Testis (tissue), 3 donors: ENCODE data around the gene XXYLT1. TPM values are rescaled to one million over a fixed set of nuclear protein-coding genes. Genes with fewer than 3 reads are reported as not detected.
A peak's percentile ranks its signal among the peaks of the same experiment; 100 is the strongest.

Experiments
- DNase-seq: peaks from one replicate; pipeline ENCODE4 v3.0.0-alpha.2; 2019
- H3K27ac ChIP-seq, 2 donors: fragments of 200-600 bp; sonication (generic); one replicate each; pipeline ENCODE4 v1.5.1; 2019
- H3K27me3 ChIP-seq: fragments of 200-600 bp; sonication (generic); one replicate; pipeline ENCODE4 v1.5.1; 2019
- H3K36me3 ChIP-seq: fragments of 200-600 bp; sonication (generic); one replicate; pipeline ENCODE4 v1.5.1; 2017; ENCODE audit warnings: low read depth; ENCODE audit errors: missing control alignments
- H3K4me1 ChIP-seq: fragments of 200-600 bp; sonication (generic); one replicate; pipeline ENCODE4 v1.5.1; 2019
- H3K4me3 ChIP-seq, 2 donors: fragments of 200-600 bp; sonication (generic); one replicate each; pipeline ENCODE4 v1.5.1; 2017 to 2019
- H3K9me3 ChIP-seq: fragments of 200-600 bp; sonication (generic); one replicate; pipeline ENCODE4 v1.5.1; 2017
- POLR2A ChIP-seq: fragments of 450-650 bp; IDR thresholded peaks from one replicate; pipeline ENCODE4 v1.6.1; 2017; ENCODE audit warnings: antibody characterized with exemption, mild to moderate bottlenecking, moderate library complexity
- WGBS, 2 donors: methylation state at CpG; one replicate each; pipeline ENCODE4 v1.1.5; 2018; 5-methylcytosine and 5-hydroxymethylcytosine counted together
- intact Hi-C: fragments of 100-400 bp; cut with DNase I; formaldehyde crosslinking; loops from one replicate; pipeline ENCODE4 v1.15.1; 2023; ENCODE audit warnings: low total_unique reads
- polyA plus RNA-seq: library from polyadenylated mRNA; stranded (reverse); fragments of 350-450 nt; fragmentation: Illumina TruSeq; extraction: RNeasy Lipid Tissue Mini Kit (QIAGEN cat#74804); gene quantifications from one replicate; pipeline ENCODE4 v1.2.3, GENCODE V29; 2014; ENCODE audit warnings: low read depth, low replicate concordance; ENCODE audit not compliant: insufficient read depth
- total RNA-seq, 2 donors: library from RNA; depleted of rRNA; stranded (reverse); fragments of >200 nt; gene quantifications; one replicate each; pipeline ENCODE4 v1.2.3, GENCODE V29; 2016
- TF ChIP-seq, protein P1 (sequence below), 3 experiments: fragments of 450-650 bp in 2 of 3; fragments of 200-600 bp in 1 of 3; sonication (generic) in 1 of 3; IDR thresholded peaks; one replicate each; pipeline ENCODE4 v1.5.1; 2016 to 2019; ENCODE audit warnings: antibody characterized with exemption in 3 of 3, mild to moderate bottlenecking in 2 of 3, moderate library complexity in 1 of 3

XXYLT1 gene
- total and polyA plus RNA-seq, 3 donors from 2014 or later = 7.2 to 12.5 (median 11.1) TPM

DNA sequence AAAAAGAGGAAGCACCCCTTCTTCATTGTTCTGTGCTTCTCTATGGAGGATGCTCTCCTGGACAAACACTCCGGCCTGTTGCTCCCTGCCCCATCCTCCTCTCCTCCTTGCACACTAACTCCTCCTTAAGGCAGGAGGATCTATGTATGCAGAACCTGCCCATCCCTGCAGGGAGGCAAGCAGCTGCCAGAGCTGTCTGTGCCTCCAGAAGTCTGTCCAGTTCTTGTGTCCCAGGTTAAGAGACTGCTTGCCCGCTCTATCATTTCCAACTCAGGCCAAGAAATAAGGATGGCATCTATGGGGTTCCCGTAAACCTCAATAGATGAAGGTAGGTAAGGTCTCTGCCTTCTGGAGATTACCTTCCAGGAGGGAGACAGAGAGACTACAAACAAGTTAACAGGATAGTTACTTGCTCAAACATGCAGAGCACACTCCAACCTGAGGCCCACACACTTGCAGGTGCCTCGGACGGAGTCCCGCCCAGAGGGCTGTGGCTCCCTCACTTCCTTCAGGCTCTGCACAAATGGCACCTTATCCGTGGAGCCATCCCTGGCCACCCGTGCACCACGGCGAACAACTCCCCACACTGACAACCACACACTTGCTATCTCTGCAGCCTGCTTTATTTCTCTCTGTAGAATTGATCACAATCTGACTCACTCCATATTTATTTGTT, 6.9 kb downstream of the XXYLT1 start:
- Histone ChIP-seq H3K27ac (no peak overlapping the region), H3K36me3 (no peaks in the 10 kb centered on the region), H3K9me3 (no peaks in the 10 kb centered on the region), H3K27me3 (no peaks in the 10 kb centered on the region), H3K4me1 (peaks cover 5% of the 10 kb centered on the region), H3K4me3 (no peak overlapping the region)
- TF ChIP-seq, protein P1, sequence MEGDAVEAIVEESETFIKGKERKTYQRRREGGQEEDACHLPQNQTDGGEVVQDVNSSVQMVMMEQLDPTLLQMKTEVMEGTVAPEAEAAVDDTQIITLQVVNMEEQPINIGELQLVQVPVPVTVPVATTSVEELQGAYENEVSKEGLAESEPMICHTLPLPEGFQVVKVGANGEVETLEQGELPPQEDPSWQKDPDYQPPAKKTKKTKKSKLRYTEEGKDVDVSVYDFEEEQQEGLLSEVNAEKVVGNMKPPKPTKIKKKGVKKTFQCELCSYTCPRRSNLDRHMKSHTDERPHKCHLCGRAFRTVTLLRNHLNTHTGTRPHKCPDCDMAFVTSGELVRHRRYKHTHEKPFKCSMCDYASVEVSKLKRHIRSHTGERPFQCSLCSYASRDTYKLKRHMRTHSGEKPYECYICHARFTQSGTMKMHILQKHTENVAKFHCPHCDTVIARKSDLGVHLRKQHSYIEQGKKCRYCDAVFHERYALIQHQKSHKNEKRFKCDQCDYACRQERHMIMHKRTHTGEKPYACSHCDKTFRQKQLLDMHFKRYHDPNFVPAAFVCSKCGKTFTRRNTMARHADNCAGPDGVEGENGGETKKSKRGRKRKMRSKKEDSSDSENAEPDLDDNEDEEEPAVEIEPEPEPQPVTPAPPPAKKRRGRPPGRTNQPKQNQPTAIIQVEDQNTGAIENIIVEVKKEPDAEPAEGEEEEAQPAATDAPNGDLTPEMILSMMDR (IDR thresholded peaks at IDR 0.05) = no peak
- TF ChIP-seq POLR2A = no peak
- DNase-seq = no peak
- 93 to 95% methylated on average over 9 to 10 of the region's 10 CpGs for WGBS, 2 donors
- intact Hi-C loops = no loop called here

DNA sequence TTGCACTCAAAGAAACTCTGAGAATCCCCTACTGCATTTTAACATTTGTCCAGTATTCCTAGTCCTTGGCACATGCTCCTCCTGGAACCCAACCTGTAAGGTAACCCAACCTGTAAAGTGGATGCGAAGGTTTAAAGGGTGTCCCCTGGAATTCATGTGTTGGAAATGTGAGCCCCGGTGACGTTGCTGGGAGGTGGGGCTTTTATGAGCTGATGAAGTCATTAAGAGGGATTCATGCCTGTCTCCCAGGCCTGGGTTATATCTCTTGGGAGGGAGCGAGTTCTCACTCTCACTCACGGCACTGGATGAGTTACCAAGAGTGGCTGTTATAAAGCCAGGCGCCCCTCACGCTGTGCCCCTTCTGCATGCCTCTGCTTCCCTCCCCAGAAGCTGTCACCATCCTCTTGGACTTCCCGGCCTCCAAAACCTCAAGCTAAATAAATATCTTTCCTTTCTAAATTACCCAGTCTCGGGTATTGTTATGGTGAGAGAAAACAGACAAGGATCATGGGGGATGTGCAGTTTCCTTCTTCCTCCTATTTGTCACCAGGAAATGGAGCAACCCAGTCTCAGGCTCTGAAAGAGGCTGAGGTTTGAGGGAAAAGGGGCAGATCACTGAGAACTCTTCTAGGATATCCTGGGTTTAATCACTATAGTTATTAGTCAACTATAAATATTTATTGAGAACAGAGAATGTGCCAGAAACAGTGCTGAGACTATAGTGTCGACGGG, 7.6 kb downstream of the XXYLT1 start:
- Histone ChIP-seq H3K27me3 (no peaks in the 10 kb centered on the region), H3K4me1 (peaks cover 12% of the 10 kb centered on the region), H3K27ac (no peak overlapping the region), H3K36me3 (no peaks in the 10 kb centered on the region), H3K4me3 (no peak overlapping the region), H3K9me3 (no peaks in the 10 kb centered on the region)
- 73 to 80% methylated on average over 11 of the region's 11 CpGs for WGBS, 2 donors
- intact Hi-C loops = no loop called here
- no peak for DNase-seq
- TF ChIP-seq, protein P1 (IDR thresholded peaks at IDR 0.05) = no peak
- no peak for TF ChIP-seq POLR2A

DNA sequence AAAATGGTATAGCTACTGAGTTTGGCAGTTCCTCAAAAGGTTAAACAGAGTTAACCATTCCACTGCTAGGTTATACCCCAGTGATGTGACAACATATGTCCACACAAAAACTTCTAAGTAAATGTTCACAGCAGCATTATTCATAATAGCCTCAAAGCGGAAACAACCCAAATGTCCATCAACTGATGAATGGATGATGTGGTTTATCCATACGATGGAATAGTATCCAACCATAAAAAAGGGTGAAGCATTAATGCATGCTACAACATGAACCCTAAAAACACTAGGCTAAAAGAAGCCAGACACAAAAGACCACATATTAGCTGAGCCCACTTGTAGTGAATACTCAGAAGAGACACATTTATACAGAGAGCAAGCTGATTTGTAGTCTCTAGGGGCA, 9.0 kb downstream of the XXYLT1 start:
- Histone ChIP-seq H3K27me3 (no peaks in the 10 kb centered on the region), H3K4me3 (no peak overlapping the region), H3K27ac (no peak overlapping the region), H3K4me1 (peaks cover 12% of the 10 kb centered on the region), H3K36me3 (no peaks in the 10 kb centered on the region), H3K9me3 (no peaks in the 10 kb centered on the region)
- DNase-seq = no peak
- intact Hi-C loops = no loop called here
- WGBS, 2 donors = 94 to 97% methylated on average over 2 of the region's 2 CpGs
- no peak for TF ChIP-seq POLR2A
- TF ChIP-seq, protein P1 (IDR thresholded peaks at IDR 0.05) = no peak

DNA sequence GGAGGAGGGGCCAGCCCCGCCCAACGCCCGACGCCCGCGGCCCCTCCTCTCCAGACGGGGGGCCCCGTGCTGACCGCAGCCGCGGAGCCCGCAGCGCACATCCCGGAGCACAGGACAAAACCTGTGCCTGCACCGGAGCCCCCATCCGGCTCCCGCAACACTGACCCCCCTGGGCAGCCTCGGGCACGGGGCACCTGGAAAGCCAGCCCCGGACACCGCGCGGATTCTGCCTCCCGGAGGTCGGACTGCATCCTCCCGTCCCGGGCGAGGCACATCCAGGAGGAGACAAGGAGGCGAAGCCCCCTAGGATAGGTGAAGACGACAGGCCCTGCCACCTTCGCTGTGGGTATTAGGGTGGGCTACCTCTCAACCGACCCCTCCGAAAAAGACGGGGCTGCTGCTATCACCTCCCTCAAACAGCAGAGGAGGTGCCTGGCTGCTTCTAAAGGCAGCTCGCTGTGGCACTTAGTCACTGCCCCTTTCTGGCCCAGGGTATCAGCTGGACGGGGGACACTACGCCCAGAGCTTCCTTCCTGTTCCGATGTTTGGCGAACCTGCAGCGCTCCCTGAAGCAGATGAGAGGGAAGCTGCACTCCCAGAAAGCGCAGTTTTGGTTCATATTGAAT, 10.6 kb downstream of the XXYLT1 start:
- DNase-seq = peak; percentile 43
- intact Hi-C loops = no loop called here
- TF ChIP-seq, protein P1 (IDR thresholded peaks at IDR 0.05) = no peak
- TF ChIP-seq POLR2A = no peak
- peak overlapping the region; percentile 71 for H3K4me3 ChIP-seq
- peaks cover 12% of the 10 kb centered on the region for H3K4me1 ChIP-seq
- no peaks in the 10 kb centered on the region for H3K27me3 ChIP-seq
- H3K36me3 ChIP-seq = no peaks in the 10 kb centered on the region
- 10 to 27% methylated on average over 7 to 15 of the region's 41 CpGs for WGBS, 2 donors
- H3K9me3 ChIP-seq = no peaks in the 10 kb centered on the region
- peak overlapping the region in 1 of 2 donors; percentile 78 for H3K27ac ChIP-seq
